Left kidney (tissue), 2 donors: ENCODE results near the gene NDEL1. TPM values are rescaled to one million over a fixed set of nuclear protein-coding genes. Genes with fewer than 3 reads are reported as not detected.

Experiments
- DNase-seq: peaks from one replicate; pipeline ENCODE4 v3.0.0-alpha.2; 2013
- polyA plus RNA-seq: library from polyadenylated mRNA; unstranded; fragments of 120-200 nt; gene quantifications from one replicate; pipeline ENCODE4 v1.2.1, GENCODE V29; 2013; ENCODE audit not compliant: insufficient read length

Gene NDEL1
- polyA plus RNA-seq, 1 donor: 57.3 TPM

GRCh38 chr17:8500609-8501008 is 64.9 kb downstream of the NDEL1 start:
- no peak for DNase-seq

GRCh38 chr17:8502126-8502525 is 66.4 kb downstream of the NDEL1 start:
- DNase-seq: no peak

GRCh38 chr17:8503368-8503767 is 67.7 kb downstream of the NDEL1 start:
- DNase-seq: no peak

- no peak for DNase-seq
Measured at GRCh38 chr17:8503807-8504206, 68.1 kb downstream of the NDEL1 start.

GRCh38 chr17:8504460-8505207 is 69.0 kb downstream of the NDEL1 start:
- no peak for DNase-seq

- no peak for DNase-seq
Measured at GRCh38 chr17:8506145-8506544, 70.5 kb downstream of the NDEL1 start.

- no peak for DNase-seq
Measured at GRCh38 chr17:8514801-8515200, 79.1 kb downstream of the NDEL1 start.

Other genes with a start within 250 kb of the NDEL1 start
- gene BORCS6, start 245.7 kb upstream of the NDEL1 start, polyA plus RNA-seq: 2.8 TPM
- gene AURKB, start 225.3 kb upstream of the NDEL1 start, polyA plus RNA-seq: 49.9 TPM
- gene CTC1, start 187.8 kb upstream of the NDEL1 start, polyA plus RNA-seq: 40.1 TPM
- 53.8 TPM for gene PFAS, start 186.6 kb upstream of the NDEL1 start, polyA plus RNA-seq
- gene RANGRF, start 147.2 kb upstream of the NDEL1 start, polyA plus RNA-seq: 26.5 TPM
- 4.4 TPM for gene SLC25A35, start 140.5 kb upstream of the NDEL1 start, polyA plus RNA-seq
- gene ARHGEF15, start 125.6 kb upstream of the NDEL1 start, polyA plus RNA-seq: 19.9 TPM
- gene ODF4, start 96.0 kb upstream of the NDEL1 start, polyA plus RNA-seq: not detected
- 2,681 TPM for gene RPL26, start 52.7 kb upstream of the NDEL1 start, polyA plus RNA-seq
- gene RNF222, start 38.1 kb upstream of the NDEL1 start, polyA plus RNA-seq: 0.07 TPM
- 282 TPM for gene MYH10, start 194.8 kb downstream of the NDEL1 start, polyA plus RNA-seq